Choroid plexus epithelial cell (primary cell): Measurements from ENCODE around the gene LILRA1.

ENCODE experiments used
- DNase-seq: peaks from one replicate; pipeline ENCODE4 v3.0.0-alpha.2; 2010; ENCODE audit warnings: low read depth
- H3K4me3 ChIP-seq: 2 replicates; pipeline ENCODE4 v1.5.1; 2011; ENCODE audit warnings: low read depth, mild to moderate bottlenecking, control low read depth, low read length, moderate library complexity
- CTCF ChIP-seq: conservative IDR thresholded peaks from 2 replicates; pipeline ENCODE4 v1.5.1; 2011; ENCODE audit warnings: low read depth, mild to moderate bottlenecking, control low read depth, inconsistent platforms, low read length, moderate library complexity

The LILRA1 gene

GRCh38 chr19:54606891-54607784 is 13.7 kb downstream of the LILRA1 start:
- no peak for TF ChIP-seq CTCF
- DNase-seq = no peak
- H3K4me3 ChIP-seq = no peak overlapping the region

GRCh38 chr19:54607785-54608150 is 14.3 kb downstream of the LILRA1 start:
- no peak overlapping the region for H3K4me3 ChIP-seq
- no peak for DNase-seq
- no peak for TF ChIP-seq CTCF

GRCh38 chr19:54608205-54608604 is 14.8 kb downstream of the LILRA1 start:
- no peak overlapping the region for H3K4me3 ChIP-seq
- no peak for DNase-seq
- no peak for TF ChIP-seq CTCF

- no peak for TF ChIP-seq CTCF
- no peak for DNase-seq
- no peak overlapping the region for H3K4me3 ChIP-seq
Observed at GRCh38 chr19:54608792-54609191, 15.4 kb downstream of the LILRA1 start.

- no peak for DNase-seq
- no peak overlapping the region for H3K4me3 ChIP-seq
- TF ChIP-seq CTCF = no peak
Observed at GRCh38 chr19:54609356-54609791, 15.9 kb downstream of the LILRA1 start.

GRCh38 chr19:54612428-54612827 is 19.0 kb downstream of the LILRA1 start:
- no peak for TF ChIP-seq CTCF
- DNase-seq = no peak
- H3K4me3 ChIP-seq = no peak overlapping the region

GRCh38 chr19:54614726-54615125 is 21.3 kb downstream of the LILRA1 start:
- no peak for TF ChIP-seq CTCF
- H3K4me3 ChIP-seq = no peak overlapping the region
- no peak for DNase-seq
